ENCODE data around the gene FBLL1.
"Not testable (repeated sequence)": the region's sequence is repeated elsewhere in the genome, so short reads cannot be mapped to it uniquely, and the experiment has no call there.

Gene FBLL1

DNA sequence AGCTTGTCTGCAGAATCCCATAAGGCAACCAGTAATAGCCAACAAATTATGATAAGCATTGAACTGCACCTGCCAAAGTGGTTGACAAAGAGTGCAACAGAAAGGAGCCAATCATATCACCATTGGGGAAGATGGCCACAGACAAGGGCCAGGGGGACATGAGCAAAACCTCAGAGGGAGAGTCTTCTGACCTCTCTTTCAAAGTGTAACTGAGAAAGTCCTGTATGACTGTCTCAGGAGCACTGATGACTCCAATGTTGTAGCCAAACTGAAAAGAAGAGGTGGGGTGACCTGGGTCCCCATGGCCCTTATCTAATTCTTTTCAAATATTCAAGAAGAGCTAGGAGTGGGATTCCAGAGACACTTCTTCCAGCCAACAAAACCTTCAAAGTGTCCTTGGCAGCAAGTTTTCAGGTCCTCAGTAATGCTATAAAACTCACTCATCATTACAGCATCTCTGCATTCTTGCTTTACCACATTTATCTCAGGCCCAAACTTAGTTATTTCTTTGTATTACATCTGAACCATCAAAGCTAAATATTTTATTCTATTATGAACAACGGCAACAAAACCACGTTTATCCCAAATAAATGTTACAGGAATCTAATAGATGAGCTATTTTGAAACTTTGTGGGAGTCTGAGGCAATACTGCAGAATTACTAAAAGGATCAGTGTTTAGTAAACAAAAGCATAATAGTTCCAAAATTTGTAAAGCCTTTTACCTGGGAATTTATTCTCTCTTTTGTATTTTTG, 24.4 kb downstream of the FBLL1 start:
- no peak for DNase-seq

DNA sequence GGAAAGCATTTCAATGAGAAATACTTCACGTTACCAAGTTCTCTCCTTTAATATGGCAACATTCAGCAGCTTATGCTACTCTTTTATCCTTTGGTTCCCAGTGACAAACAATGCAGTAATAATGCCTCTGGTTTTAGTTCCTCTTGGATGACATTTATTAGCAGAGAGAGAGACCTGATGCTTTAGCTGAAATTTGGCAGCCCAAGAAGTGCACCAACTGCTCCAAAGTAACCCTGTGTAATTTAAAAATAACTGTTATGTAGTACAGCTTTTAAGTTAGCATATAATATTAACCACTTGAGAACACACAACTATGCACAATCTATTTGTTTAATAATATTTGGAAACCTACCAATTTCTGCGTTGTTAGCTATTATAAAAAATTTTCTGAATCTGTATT, 28.3 kb downstream of the FBLL1 start:
- no peak for DNase-seq

DNA sequence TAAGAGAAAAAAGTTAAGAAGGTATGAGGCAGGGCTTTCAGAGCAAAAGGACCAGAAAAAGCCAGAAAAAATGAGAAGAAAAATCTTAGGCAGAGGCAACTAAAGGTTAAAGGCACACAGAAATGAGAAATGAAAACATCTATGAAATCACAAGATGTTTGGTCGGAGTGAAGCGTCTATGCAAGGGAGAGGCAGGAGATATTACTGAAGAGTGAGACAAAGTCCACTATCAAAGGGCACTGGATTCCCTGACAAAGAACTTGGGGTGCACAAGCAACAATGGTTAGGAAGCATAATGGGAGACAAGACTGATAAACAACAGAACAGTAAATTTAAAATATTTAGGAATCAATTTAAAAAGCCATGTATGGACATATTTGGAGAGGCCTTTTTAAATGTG, 33.2 kb downstream of the FBLL1 start:
- DNase-seq, result no peak

DNA sequence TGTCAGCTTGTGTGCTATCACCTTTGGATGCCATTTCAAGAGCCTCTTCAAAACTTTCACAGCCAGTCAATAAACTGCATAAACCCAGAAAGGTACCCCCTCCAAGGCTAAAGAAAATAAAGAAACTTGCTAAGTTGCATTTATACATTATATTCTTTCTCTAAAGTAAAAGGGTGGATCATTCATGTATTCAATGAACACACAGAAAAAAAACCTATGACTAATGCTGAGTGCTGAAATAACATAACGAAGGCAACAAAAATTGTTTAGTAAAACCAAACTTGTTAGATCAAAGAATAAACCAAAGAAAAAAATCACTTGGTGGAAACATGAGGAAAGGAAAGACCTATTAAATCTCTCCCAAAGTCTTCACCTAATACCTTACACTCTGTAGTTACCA, 34.9 kb downstream of the FBLL1 start:
- DNase-seq, result no peak

DNA sequence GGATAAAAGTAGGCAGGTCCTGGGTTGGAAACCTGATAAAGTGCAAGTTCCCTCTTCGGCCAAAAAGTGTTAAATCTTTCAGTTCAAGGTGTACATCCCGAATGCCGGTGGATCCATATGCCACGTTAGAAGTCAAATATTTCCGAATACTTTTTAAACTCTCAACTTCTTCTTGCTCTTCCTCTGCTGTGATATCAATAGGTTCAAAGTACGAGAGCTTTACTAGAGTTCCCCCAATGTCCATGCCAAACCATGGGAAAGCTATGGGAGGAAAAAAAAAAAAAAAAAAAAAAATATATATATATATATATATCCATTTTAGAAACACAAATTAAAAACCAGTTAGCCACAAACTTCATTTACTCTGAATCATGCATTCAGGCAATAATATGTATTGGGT, 39.6 kb downstream of the FBLL1 start:
- no peak for DNase-seq

DNA sequence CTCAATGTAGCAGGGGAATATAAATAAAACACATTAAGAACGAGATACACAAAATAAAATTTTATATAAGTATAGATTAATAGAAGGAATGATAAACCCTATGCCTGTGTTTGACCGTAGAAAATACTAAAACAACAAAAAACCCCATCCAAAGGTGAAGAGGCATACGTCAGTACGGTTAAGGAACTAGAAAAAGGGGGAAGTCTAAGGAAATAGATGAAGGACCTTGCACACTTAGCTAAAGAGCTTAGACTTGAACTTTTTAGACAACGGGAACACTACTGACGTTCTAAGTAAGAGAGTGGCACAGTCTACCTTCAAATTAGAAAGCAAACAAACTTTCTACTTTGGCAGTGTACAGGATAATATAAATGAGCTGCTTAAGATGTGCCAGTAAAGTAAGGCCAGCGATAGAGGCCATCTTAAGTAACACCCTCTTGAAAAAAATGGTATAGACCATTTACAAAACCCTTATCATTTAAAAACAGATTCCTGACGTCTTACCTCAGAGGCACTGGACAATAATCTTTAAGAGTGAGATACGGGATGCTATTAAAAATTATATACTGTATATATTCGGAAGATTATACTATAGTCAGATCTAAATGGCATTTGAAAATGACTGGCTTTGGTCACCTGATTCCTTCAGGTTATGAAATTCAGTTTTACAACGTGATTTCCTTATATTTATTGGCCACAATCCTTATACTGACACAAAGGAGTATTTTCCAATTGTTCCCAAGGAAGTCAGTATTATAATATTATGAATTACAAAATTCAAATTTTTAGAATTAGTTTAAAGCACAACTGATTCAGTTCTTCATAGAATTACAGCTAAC, 41.6 kb downstream of the FBLL1 start:
- no peak for DNase-seq

DNA sequence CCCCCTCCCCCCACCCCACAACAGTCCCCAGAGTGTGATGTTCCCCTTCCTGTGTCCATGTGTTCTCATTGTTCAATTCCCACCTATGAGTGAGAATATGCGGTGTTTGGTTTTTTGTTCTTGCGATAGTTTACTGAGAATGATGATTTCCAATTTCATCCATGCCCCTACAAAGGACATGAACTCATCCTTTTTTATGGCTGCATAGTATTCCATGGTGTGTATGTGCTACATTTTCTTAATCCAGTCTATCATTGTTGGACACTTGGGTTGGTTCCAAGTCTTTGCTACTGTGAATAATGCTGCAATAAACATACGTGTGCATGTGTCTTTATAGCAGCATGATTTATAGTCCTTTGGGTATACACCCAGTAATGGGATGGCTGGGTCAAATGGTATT, 44.6 kb downstream of the FBLL1 start:
- DNase-seq, result not testable (repeated sequence)

DNA sequence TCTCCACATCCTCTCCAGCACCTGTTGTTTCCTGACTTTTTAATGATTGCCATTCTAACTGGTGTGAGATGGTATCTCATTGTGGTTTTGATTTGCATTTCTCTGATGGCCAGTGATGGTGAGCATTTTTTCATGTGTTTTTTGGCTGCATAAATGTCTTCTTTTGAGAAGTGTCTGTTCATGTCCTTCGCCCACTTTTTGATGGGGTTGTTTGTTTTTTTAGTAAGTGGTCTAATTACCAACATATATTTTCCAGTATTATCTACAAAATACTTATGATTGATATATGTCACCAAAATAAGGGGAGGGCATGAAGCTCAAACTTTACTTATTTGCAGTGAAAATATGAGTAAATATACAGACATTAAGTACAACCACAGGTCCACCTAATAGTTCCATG, 45.1 kb downstream of the FBLL1 start:
- DNase-seq, result not testable (repeated sequence)

DNA sequence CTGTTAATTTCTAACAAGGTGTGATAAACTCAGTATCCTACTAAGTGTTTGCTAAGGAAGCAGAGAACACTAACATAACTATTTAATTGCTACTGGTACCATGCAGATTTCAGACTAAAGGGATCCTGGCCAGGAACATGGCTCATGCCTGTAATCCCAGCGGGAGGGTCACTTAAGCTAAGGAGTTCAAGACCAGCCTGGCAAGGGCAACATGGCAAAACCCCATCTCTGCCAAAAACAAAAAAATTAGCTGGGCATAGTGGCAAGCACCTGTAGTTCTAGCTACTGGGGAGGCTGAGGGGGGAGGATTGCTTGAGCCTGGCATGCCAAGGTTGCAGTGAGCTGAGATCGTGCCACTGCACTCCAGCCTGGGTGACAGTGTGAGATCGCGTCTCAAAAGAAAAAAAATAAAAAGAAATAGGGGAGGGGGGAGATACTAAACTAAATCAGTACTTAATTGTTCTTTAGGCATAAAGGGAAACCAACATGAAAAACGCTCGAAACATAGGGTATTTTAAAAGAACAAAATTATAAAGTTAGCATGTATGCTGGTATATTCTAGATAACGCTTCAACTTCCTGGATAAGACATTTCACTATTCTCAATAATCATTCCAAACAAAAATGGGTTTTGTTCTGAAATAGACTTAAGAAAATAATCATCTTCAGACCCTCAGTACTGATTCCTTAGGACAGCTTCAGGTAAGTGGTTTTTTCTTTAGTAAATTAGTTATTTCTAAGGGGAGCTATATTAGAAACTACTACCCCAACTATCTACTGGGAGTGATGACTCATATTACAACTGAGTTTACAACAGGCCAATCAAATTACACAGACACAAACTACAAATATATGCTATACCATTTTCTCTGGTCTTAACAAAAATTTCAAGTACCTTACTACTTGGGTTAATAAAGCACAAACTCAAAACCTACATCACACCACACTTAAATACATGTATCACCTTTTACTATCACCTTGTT, 46.6 kb downstream of the FBLL1 start:
- DNase-seq, result no peak

DNA sequence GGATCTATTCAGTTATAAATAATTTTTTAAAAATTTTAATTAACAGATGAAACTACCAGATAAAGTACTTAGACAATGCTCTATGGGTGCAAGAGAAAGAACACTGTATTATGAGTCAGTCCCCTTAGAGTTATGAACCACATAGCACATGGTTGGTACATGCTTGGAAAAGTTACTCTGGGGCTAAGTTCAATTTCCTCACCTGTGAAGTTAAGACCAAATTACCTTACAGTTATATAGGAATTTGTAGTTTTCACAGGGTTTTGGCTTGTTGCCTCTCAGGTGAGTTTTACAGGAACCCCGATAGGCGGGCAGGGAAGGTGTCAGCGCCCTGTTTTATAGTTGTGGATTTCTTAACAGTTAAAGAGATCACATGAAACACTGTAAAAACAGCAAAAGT, 48.9 kb downstream of the FBLL1 start:
- DNase-seq, result no peak

DNA sequence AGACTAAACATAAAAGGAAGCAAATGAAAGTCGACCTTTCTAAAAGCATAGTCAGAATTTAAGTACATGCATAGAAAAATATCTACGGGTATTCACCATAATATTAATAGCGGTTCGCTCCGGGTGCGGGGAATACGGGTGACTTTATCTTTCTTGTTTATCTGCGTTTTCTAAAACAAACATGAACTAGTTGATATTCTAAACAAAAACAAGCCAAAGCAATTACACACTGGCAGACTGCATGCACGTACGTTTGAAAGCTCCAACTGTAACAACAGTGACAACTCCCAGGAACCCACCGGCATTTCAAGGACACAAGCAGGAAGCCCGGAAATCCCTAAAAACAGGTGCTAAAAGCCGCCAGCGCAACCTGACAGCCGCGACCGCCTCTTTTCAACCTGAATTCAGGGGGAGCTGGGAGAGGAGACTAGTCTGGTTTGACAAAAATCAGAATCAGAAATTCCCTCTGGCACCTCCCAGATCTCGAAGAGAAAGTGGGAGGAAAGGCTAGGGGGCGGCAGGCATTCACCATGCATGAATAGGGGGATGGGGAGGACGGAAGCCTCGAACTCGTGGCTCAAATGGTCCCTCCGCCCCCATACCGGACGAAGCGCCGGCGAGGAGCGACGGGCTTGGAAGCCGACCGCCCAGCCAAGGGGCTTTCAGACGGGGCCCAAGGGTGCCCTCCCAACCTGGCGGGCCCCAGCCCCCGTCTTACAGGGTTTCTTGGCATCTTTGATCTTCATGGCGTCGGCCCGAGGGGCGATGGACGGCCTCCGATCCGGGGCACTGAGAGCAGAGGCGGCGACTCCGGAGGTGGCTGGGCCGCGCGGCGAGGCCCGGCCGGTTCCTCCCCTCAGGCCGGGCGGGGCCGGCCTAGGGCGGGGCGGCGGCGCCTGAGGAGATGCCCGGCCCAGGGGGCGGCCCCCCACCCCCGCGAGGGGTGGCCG, 49.7 kb downstream of the FBLL1 start, which contains the start of gene PANK3:
Gene PANK3, minus strand, starts transcription at position 831 of the 950 bp plus-strand sequence. Its CDS starts 85 bp downstream, at position 746.
- DNase-seq, result peak; percentile 29 to 65

DNA sequence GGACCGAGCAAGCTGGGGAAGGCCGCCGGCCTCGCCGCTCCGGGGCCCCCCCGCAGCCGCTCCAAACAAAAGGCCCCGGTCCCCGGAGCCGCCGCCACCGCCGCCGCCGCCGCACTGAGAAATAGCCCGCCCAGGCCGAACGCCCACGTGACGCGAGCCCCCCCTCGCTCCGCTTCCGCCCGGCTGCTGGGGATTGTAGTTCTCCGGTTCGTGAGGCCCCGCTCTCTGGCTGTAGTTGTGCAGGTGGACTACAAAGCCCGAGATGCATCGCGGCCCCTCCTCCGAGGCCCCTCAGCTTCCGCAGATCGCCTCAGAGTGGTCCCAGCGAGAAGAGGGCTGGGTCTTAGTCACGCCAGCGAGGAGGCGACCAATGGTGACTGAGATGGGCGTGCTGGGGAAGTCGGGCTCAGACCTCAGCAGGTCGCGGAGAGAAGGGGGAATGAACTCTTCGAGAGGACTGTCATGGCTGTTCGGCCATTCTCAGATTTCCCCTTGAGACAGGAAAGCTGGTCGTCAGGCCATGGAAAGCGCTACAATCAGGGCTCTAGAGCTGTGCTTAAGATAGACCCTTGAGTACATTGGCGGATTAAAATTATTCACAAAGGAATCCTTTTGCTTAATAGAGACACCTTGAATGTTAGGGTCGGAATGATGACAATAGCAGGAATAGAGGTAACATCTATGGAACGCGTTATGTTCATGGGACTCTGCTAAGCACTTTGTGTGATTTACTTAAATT, 50.6 kb downstream of the FBLL1 start:
- peak; percentile 97 to 98 for DNase-seq

DNA sequence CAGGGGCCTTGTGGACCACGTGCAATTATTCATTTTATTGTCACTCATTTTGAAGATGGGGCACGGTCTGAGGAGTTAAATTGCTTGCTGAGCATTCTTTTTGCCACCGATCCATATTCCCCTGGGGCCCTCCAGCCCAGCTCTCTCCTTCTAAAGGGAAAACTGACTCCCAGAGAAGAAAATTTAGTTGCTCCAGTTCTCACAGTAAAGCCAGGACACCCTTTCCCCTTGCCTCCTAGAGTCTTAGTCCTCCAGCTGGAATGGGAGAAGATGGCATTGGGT, 51.1 kb downstream of the FBLL1 start:
- DNase-seq, result peak in 1 of 2 experiments; percentile 21

Data from NCI-H526 (cell line).